ENCODE measurements around the gene ARHGDIB. TPM values are rescaled to one million over a fixed set of nuclear protein-coding genes. Genes with fewer than 3 reads are reported as not detected.

The ARHGDIB gene
- total RNA-seq, 1 experiment from 2014 or later: 4.3 TPM

DNA sequence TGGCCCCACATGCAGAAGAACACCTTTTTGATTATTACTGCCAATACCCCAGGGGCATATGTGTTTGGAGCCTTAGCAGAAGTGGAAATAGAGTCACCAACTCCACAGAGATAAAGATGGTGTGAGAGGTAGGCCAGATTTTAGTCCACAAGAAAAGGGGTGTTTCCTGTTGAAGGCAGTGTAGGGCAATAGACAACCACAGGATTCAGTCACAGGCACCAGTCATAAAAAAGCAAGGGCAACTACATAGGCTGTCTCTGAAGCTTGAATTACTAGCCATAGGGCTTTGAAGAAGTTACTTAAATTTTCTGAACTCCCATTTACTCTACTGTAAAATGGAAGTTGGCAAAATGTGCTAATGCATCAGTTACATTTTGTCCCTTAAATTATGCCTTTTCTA is 41.9 kb downstream of the ARHGDIB start:
- RAD21 ChIA-PET (ENCODE audit: low non-redundant PET in 1 of 2, low total read pairs in 2 of 2, uncharacterized antibody in 2 of 2, unreplicated experiment in 2 of 2): no interaction called here
- Histone ChIP-seq H3K9ac (ENCODE audit: low read length) (no peak overlapping the region), H2AFZ (ENCODE audit: low read depth, low read length, poor library complexity, severe bottlenecking) (no peak overlapping the region), H3K9me2 (ENCODE audit: insufficient read depth) (no peaks in the 10 kb centered on the region), H3K27ac (ENCODE audit: low read depth, low read length) (no peak overlapping the region), H3K9me3 (ENCODE audit: control insufficient read depth in 1 of 2, insufficient read depth in 1 of 2, low read depth in 1 of 2, low read length in 2 of 2) (no peaks in the 10 kb centered on the region), H3K4me3 (replicated peaks in 1 of 2; ENCODE audit: low read depth in 1 of 2, low read length in 2 of 2) (no peak overlapping the region), H3K4me1 (ENCODE audit: control insufficient read depth in 1 of 2, insufficient read depth in 2 of 2, low read length in 2 of 2) (no peaks in the 10 kb centered on the region), H3K79me2 (ENCODE audit: insufficient read depth, low read length) (no peaks in the 10 kb centered on the region), H4K20me1 (ENCODE audit: insufficient read depth) (no peaks in the 10 kb centered on the region), H3K36me3 (ENCODE audit: control insufficient read depth in 1 of 2, insufficient read depth in 2 of 2, low read length in 2 of 2) (no peaks in the 10 kb centered on the region), H3K27me3 (ENCODE audit: insufficient read depth, low read length) (no peaks in the 10 kb centered on the region), H3K4me2 (ENCODE audit: low read length) (no peak overlapping the region)
- intact Hi-C loops (cut with micrococcal nuclease): no loop called here
- BruUV-seq (replicated peaks): no TSS peak
- TF ChIP-seq YY1 (IDR thresholded peaks at IDR 0.05; ENCODE audit: extremely low read depth, insufficient replicate concordance, low read depth, low read length) (no peak), CEBPB (IDR thresholded peaks at IDR 0.05; ENCODE audit: low read depth) (no peak), JUND (IDR thresholded peaks at IDR 0.05) (no peak), EGR1 (IDR thresholded peaks at IDR 0.05; ENCODE audit: low read depth) (no peak), TCF7L2 (IDR thresholded peaks at IDR 0.05; ENCODE audit: borderline replicate concordance, extremely low read depth, insufficient read depth, insufficient read length) (no peak), SIN3A (IDR thresholded peaks at IDR 0.05; ENCODE audit: low read depth) (no peak), RAD21 (IDR thresholded peaks at IDR 0.05; ENCODE audit: low read depth) (no peak), FOSL1 (IDR thresholded peaks at IDR 0.05; ENCODE audit: low read depth) (no peak)
- TF ChIP-seq, protein P1, sequence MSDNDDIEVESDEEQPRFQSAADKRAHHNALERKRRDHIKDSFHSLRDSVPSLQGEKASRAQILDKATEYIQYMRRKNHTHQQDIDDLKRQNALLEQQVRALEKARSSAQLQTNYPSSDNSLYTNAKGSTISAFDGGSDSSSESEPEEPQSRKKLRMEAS (IDR thresholded peaks at IDR 0.05): no peak
- TF ChIP-seq, protein P2, sequence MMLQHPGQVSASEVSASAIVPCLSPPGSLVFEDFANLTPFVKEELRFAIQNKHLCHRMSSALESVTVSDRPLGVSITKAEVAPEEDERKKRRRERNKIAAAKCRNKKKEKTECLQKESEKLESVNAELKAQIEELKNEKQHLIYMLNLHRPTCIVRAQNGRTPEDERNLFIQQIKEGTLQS (IDR thresholded peaks at IDR 0.05): no peak
- POLR2A ChIA-PET: no interaction called here
- DNase-seq (ENCODE audit: low read depth, low spot score) (no peak), ATAC-seq (no peak)
- CTCF ChIA-PET: no interaction called here

DNA sequence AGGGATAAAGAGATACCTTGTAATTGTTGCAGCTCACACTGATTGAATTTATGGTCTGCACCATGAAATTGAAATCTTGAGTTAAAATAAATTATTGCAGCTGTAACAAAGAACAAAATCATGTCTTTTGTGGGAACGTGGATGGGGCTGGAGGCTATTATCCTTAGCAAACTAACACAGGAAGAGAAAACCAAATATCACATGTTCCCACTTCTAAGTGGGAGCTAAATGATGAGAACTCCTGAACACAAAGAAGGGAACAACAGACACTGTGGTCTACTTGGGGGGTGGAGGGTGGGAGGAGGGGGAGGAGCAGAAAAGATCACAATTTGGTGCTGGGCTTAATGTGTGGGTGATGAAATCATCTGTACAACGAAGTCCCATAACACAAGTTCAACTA is 45.7 kb downstream of the ARHGDIB start:
- H3K27me3 ChIP-seq (ENCODE audit: insufficient read depth, low read length): no peaks in the 10 kb centered on the region
- H3K4me1 ChIP-seq (ENCODE audit: control insufficient read depth in 1 of 2, insufficient read depth in 2 of 2, low read length in 2 of 2): peaks cover 0 to 22% of the 10 kb centered on the region in 2 experiments; a peak in 3 of 4 replicates
- ATAC-seq (no peak), DNase-seq (ENCODE audit: low read depth, low spot score) (no peak)
- H3K9ac ChIP-seq (ENCODE audit: low read length): no peak overlapping the region
- no peak overlapping the region for H3K4me3 ChIP-seq (replicated peaks in 1 of 2; ENCODE audit: low read depth in 1 of 2, low read length in 2 of 2)
- no TSS peak for BruUV-seq (replicated peaks)
- RAD21 ChIA-PET (ENCODE audit: low non-redundant PET in 1 of 2, low total read pairs in 2 of 2, uncharacterized antibody in 2 of 2, unreplicated experiment in 2 of 2): interaction anchor here in 1 of 2 experiments (0.6 kb wide), 1 partner anchor 91 kb away, joined by 3 read pairs; no protein-coding TSS in a partner anchor
- H3K27ac ChIP-seq (ENCODE audit: low read depth, low read length): no peak overlapping the region
- no peak overlapping the region for H3K4me2 ChIP-seq (ENCODE audit: low read length)
- POLR2A ChIA-PET: interaction anchor here (0.6 kb wide), 1 partner anchor 147 kb away, joined by 3 read pairs; no protein-coding TSS in a partner anchor
- no peaks in the 10 kb centered on the region for H3K79me2 ChIP-seq (ENCODE audit: insufficient read depth, low read length)
- H3K9me3 ChIP-seq (ENCODE audit: control insufficient read depth in 1 of 2, insufficient read depth in 1 of 2, low read depth in 1 of 2, low read length in 2 of 2): no peaks in the 10 kb centered on the region
- H3K36me3 ChIP-seq (ENCODE audit: control insufficient read depth in 1 of 2, insufficient read depth in 2 of 2, low read length in 2 of 2): no peaks in the 10 kb centered on the region
- no peak for TF ChIP-seq CBX3 (IDR thresholded peaks at IDR 0.05; ENCODE audit: low read depth)
- TF ChIP-seq ELF1 (IDR thresholded peaks at IDR 0.05; ENCODE audit: borderline replicate concordance, low read depth): no peak
- TF ChIP-seq, protein P1 (IDR thresholded peaks at IDR 0.05): no peak
- TF ChIP-seq RAD21 (IDR thresholded peaks at IDR 0.05; ENCODE audit: low read depth): no peak
- no peak for TF ChIP-seq ZNF274 (IDR thresholded peaks at IDR 0.05; ENCODE audit: low read depth, low read length)
- TF ChIP-seq ZFX (IDR thresholded peaks at IDR 0.05): no peak
- no peak for TF ChIP-seq YY1 (IDR thresholded peaks at IDR 0.05; ENCODE audit: extremely low read depth, insufficient replicate concordance, low read depth, low read length)
- no peaks in the 10 kb centered on the region for H3K9me2 ChIP-seq (ENCODE audit: insufficient read depth)
- intact Hi-C loops (cut with micrococcal nuclease): no loop called here
- CTCF ChIA-PET: no interaction called here
- no peak overlapping the region for H2AFZ ChIP-seq (ENCODE audit: low read depth, low read length, poor library complexity, severe bottlenecking)
- no peaks in the 10 kb centered on the region for H4K20me1 ChIP-seq (ENCODE audit: insufficient read depth)
